Measurements from ENCODE around the gene KCNE4.

DNA sequence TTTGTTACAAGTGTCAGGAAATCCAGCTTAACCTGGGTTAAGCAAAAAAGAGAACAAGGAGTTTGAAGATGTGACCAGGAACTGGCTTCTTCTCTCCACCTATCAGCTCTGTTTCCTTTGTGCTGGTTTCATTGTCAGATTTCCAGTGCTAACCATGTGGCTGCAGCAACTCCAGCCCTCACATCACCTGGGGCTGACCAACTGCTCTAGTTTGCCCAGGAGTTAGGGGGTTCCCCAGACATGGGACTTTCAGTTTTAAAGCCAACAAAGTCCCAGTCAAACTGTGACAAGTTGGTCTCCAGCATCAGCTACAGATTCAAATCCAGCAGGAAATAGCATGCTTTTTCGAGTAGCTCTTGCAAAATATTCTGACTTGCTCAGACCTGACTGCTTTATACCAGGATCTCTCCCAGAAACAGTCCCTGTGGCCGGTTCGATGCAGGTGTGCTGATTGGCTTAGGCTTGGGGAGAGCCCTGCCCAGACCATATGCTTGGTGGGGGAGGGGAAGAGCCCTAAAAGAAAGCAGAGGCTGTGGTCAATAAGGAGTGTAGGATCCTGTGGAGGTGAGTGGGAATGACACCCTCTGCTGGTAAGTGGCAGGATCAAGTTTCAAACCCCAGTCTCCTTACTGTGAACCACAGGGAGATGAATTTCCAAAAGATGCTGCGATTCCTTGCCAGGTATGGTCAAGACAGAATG, 49.5 kb downstream of the KCNE4 start:
- TF ChIP-seq, protein P1, sequence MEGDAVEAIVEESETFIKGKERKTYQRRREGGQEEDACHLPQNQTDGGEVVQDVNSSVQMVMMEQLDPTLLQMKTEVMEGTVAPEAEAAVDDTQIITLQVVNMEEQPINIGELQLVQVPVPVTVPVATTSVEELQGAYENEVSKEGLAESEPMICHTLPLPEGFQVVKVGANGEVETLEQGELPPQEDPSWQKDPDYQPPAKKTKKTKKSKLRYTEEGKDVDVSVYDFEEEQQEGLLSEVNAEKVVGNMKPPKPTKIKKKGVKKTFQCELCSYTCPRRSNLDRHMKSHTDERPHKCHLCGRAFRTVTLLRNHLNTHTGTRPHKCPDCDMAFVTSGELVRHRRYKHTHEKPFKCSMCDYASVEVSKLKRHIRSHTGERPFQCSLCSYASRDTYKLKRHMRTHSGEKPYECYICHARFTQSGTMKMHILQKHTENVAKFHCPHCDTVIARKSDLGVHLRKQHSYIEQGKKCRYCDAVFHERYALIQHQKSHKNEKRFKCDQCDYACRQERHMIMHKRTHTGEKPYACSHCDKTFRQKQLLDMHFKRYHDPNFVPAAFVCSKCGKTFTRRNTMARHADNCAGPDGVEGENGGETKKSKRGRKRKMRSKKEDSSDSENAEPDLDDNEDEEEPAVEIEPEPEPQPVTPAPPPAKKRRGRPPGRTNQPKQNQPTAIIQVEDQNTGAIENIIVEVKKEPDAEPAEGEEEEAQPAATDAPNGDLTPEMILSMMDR (IDR thresholded peaks at IDR 0.05; ENCODE audit: poor library complexity, severe bottlenecking): peak; percentile 11
- TF ChIP-seq EP300 (conservative IDR thresholded peaks at IDR 0.05; ENCODE audit: poor library complexity, severe bottlenecking): no peak
- TF ChIP-seq, protein P2, sequence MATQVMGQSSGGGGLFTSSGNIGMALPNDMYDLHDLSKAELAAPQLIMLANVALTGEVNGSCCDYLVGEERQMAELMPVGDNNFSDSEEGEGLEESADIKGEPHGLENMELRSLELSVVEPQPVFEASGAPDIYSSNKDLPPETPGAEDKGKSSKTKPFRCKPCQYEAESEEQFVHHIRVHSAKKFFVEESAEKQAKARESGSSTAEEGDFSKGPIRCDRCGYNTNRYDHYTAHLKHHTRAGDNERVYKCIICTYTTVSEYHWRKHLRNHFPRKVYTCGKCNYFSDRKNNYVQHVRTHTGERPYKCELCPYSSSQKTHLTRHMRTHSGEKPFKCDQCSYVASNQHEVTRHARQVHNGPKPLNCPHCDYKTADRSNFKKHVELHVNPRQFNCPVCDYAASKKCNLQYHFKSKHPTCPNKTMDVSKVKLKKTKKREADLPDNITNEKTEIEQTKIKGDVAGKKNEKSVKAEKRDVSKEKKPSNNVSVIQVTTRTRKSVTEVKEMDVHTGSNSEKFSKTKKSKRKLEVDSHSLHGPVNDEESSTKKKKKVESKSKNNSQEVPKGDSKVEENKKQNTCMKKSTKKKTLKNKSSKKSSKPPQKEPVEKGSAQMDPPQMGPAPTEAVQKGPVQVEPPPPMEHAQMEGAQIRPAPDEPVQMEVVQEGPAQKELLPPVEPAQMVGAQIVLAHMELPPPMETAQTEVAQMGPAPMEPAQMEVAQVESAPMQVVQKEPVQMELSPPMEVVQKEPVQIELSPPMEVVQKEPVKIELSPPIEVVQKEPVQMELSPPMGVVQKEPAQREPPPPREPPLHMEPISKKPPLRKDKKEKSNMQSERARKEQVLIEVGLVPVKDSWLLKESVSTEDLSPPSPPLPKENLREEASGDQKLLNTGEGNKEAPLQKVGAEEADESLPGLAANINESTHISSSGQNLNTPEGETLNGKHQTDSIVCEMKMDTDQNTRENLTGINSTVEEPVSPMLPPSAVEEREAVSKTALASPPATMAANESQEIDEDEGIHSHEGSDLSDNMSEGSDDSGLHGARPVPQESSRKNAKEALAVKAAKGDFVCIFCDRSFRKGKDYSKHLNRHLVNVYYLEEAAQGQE (IDR thresholded peaks at IDR 0.05; ENCODE audit: borderline replicate concordance): no peak
- TF ChIP-seq RAD21 (conservative IDR thresholded peaks at IDR 0.05): no peak
- TF ChIP-seq MXI1 (conservative IDR thresholded peaks at IDR 0.05; ENCODE audit: poor library complexity, severe bottlenecking): no peak
- no peak for TF ChIP-seq POLR2AphosphoS5 (IDR thresholded peaks at IDR 0.05)
- no peak for TF ChIP-seq EZH2 (IDR thresholded peaks at IDR 0.05; ENCODE audit: borderline replicate concordance, insufficient read depth, low read length, poor library complexity, severe bottlenecking)
- no peak for TF ChIP-seq TAF1 (IDR thresholded peaks at IDR 0.05; ENCODE audit: low read depth)
